Body of pancreas (tissue), 4 donors: ENCODE results near the gene ASTN1.

ENCODE experiments used
- CTCF ChIP-seq, 7 experiments: fragments of 450-650 bp in 4 of 7; fragments of 200-600 bp in 3 of 7; sonication (generic) in 3 of 7; IDR thresholded peaks; one replicate each; pipeline ENCODE4 v1.5.1; 2016 to 2019; ENCODE audit warnings: antibody characterized with exemption in 7 of 7
- POLR2A ChIP-seq, 3 donors: fragments of 450-650 bp; IDR thresholded peaks; one replicate each; pipeline ENCODE4 v1.6.1; 2016; ENCODE audit warnings: antibody characterized with exemption in 3 of 3, mild to moderate bottlenecking in 2 of 3

- no peak for TF ChIP-seq POLR2A (IDR thresholded peaks at IDR 0.05)
- no peak for TF ChIP-seq CTCF (IDR thresholded peaks at IDR 0.05)
Measured at GRCh38 chr1:176877557-176877956, 287.0 kb downstream of the ASTN1 start.
